ENCODE measurements around the gene SENP5.

SENP5 gene

GRCh38 chr3:196944037-196944790, 76.5 kb downstream of the SENP5 start:
- DNase-seq: peak; percentile 86 to 95

DNA sequence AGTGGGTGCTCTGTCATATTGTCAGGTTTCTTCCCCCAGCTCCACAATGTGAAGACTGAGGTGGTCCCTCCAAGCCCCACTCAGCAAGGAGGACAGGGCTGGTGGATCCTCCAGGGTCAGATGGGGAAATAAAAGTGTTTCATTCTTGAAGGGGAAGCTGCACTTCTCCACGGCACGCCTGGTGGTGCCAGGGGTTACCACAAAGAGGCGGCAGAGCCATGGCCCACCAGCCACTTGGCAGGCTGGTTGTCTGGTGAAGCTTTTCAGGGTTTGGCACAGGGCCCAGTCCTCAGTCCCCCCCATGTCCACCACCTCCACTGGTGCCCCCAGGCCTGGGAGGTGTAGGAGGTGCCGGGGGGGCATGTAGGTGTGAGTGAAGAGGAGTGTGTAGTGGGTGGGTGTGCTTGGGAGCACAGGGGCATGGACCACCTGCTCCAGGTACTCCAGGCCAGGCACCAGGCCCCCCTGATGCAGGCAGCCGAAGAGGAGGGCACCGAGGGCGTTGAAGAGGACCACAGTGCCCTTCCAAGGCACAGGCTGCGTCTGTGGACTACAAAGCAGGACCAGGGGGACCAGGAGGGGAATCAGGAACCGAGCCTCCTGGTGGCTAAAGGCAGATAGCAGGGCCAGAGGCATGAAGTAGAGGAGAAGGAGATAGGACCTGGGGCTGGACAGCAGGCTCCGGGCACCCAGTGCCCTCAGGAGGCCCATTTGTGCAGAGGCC, 79.6 kb downstream of the SENP5 start:
- DNase-seq: no peak

- DNase-seq: no peak
These were observed 80.2 kb downstream of the SENP5 start for GRCh38 chr3:196947860-196948441.

- peak; percentile 78 to 86 for DNase-seq
These were observed 80.9 kb downstream of the SENP5 start for GRCh38 chr3:196948442-196949284.

GRCh38 chr3:196949285-196949619, 81.5 kb downstream of the SENP5 start:
- no peak for DNase-seq

GRCh38 chr3:196949750-196950149, 82.0 kb downstream of the SENP5 start:
- DNase-seq: no peak

DNA sequence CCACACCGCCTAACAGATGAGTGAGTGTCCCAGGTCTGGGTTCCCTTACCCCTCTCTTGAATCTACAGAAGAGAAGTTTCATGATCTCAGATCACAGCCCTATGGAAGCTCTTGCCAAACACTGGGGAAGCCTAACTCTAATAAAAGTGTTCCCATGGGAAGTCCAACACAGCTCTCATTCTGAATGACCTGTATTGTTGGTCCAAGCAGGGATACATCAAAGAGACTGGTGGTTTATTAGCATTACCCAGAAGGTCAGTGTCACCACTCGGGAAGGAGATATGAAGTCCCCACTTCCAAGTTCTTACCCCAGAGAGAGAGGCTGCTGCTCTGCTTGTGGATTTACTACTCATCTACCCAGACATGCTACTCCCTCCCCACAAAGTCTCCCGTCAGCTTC, 83.7 kb downstream of the SENP5 start:
- DNase-seq: no peak

GRCh38 chr3:196954832-196955231, 87.1 kb downstream of the SENP5 start:
- no peak for DNase-seq

DNA sequence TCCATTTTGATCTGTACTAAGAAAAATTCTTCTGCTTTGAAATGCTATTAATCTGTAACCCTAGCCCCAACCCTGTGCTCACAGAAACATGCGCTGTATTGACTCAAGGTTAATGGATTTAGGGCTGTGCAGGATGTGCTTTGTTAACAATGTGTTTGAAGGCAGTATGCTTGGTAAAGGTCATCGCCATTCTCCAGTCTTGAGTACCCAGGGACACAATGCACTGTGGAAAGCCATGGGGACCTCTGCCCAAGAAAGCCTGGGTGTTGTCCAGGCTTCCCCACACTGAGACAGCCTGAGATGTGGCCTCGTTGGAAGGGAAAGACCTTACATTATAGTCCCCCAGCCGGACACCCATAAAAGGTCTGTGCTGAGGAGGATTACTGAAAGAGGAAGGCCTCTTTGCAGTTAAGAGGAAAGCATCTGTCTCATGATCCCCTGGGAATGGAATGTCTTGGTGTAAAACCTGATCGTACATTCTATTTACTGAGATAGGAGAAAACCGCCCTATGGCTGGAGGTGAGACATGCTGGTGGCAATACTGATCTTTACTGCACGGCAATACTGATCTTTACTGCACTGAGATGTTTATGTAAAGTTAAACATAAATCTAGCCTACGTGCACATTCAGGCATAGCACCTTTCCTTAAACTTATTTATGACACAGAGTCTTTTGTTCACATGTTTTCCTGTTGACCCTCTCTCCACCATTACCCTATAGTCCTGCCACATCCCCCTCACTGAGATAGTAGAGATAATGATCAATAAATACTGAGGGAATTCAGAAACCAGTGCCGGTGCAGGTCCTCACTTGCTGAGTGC, 94.6 kb downstream of the SENP5 start:
- DNase-seq: peak; percentile 88 to 97

GRCh38 chr3:196962930-196963630, 95.4 kb downstream of the SENP5 start:
- DNase-seq: no peak

DNA sequence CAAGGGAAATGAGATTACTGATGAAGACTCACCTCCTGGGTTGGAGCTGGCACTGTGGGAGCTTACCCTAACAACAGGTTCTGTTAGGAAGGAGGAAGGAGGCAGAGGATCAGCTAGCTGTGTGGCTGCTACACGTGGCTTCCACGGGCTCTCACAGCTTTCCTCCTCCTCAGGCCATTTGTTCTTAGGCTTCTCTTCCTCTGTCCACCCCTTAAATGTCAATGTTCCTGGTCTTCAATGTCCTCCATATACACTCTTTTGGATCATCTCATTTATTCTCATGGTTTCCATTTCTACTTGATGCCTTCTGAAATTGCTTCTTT, 95.9 kb downstream of the SENP5 start:
- DNase-seq: no peak

GRCh38 chr3:196965112-196965803, 97.5 kb downstream of the SENP5 start:
- DNase-seq: no peak

GRCh38 chr3:196965804-196966173, 98.1 kb downstream of the SENP5 start:
- no peak for DNase-seq

DNA sequence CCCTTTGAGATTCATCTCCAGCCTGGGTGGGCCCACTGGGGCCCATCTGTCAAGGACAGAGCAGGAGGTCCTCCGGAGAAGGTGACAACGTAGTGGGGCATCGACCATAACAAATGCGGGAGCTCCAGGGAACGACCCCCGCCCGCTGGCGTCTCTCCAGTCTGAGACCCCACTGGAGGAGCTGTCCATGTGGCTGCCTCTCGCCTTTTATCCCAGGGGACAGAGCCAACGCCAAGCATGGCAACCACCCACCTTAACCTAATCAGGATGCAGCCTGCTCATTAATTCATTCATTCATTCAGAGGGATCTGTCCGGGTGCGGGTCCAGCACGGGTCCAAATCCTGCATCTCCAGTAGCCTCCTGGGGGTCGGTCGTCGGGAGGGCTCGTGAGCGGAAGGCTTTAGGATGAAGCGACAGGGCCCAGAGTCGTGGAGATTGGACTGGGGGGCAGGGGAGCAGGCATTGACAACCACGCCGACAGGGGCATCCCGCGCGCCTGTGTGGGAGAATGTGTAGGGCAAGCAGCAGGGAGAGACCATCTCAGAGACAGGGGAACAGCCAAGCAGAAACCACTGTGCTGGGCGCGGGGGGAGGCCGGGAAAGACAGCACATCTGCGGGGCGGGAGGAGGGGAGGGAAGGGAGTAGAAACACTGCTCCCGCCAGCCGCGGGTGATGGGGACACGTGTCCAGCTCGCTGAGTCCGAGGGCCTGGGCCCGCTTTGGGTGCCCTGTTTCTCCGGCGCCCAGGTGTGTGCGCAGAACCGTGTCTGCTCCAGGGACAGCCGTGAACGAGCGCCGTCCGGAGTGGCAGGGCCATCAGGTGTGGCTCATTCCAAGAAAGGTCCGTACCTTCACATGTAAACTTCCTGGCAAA, 99.0 kb downstream of the SENP5 start:
- DNase-seq: no peak

- DNase-seq: no peak
These were observed 99.9 kb downstream of the SENP5 start for GRCh38 chr3:196967412-196968232.

- DNase-seq: peak in 1 of 2 experiments; percentile 49
These were observed 100.8 kb downstream of the SENP5 start, which contains the start of gene PIGZ for GRCh38 chr3:196968233-196969133. TSS of gene PIGZ (minus strand) at chr3:196968833. CDS start at chr3:196952031, 16,802 bp downstream.

DNA sequence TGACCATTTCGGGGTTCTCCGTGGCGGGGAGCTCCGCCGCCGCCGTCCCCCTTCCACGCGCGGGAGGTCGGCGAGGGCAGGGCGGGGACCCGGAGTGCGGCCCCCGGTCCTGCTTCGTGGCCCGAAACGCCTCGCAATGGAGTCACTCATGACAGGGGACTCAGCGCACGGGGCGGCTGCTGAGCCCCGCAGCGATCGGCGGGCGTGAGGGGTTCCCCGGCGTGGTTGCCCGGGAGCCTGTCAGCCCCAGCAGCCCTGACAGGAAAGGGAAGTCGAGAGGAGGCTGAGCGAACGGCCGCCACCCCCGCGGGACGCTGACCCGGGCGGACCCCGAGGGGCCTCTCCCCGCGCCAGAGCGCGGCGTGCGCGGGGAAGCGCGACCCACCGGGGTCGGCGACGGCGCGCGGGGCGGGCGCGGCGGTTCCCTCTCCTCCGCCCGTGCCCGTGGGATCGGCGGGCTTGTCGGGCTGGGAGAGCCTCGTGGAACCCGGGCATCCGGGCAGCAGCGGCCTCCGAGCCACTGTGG, 101.5 kb downstream of the SENP5 start:
- DNase-seq: peak in 1 of 2 experiments; percentile 49
